Stimulated activated CD8-positive, alpha-beta memory T cell treated with anti-CD3 and anti-CD28 coated beads, Interleukin-7, amount 100 ng/mL, for 48 hours (primary cell): ENCODE data around the gene ZCCHC12.

Source experiments
- DNase-seq, 2 donors: peaks; one replicate each; pipeline ENCODE4 v3.0.0-alpha.2; 2020; ENCODE audit warnings: low read depth in 1 of 2; ENCODE audit errors: extremely low read depth in 1 of 2

ZCCHC12 gene

GRCh38 chrX:118865231-118865630 lies 41.6 kb downstream of the ZCCHC12 start:
- DNase-seq, result no peak

GRCh38 chrX:118867251-118867650 lies 43.6 kb downstream of the ZCCHC12 start:
- DNase-seq, result no peak

GRCh38 chrX:118872102-118872566 lies 48.5 kb downstream of the ZCCHC12 start:
- DNase-seq, result no peak
